OCI-LY1 (cell line): ENCODE data around the gene CLCNKB.

ENCODE experiments used
- EZH2 ChIP-seq: fragments of 200-600 bp; sonication (generic), shearing (Covaris generic); IDR thresholded peaks from 2 replicates; pipeline ENCODE4 v1.8.0; 2017; ENCODE audit warnings: borderline replicate concordance, mixed run types, mild to moderate bottlenecking, antibody characterized with exemption, low read length, moderate library complexity, mixed read lengths
- TF ChIP-seq, protein P1 (sequence below): fragments of 200-600 bp; sonication (generic), shearing (Covaris generic); IDR thresholded peaks from 2 replicates; pipeline ENCODE4 v1.5.1; 2017; ENCODE audit warnings: mild to moderate bottlenecking, antibody characterized with exemption, low read length, moderate library complexity, mixed read lengths

DNA sequence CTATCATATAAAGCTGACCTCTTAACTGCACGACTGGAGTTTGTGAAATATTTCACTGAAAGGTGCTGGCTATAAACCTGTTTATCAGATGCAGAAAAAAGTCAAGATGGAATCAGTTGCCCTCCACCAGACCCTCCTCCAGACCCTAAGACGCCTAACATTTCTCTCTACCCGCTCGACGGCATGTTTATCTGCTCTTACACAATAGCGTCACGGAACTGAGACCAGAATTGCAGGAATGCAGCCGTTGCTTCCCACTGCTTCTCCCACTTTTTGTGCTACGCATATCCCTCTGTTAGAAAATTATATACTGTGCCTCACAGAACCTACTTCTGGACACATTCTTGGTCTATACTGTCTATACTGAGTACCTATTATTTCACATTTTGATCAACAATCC is 58.0 kb downstream of the CLCNKB start:
- TF ChIP-seq, protein P1, sequence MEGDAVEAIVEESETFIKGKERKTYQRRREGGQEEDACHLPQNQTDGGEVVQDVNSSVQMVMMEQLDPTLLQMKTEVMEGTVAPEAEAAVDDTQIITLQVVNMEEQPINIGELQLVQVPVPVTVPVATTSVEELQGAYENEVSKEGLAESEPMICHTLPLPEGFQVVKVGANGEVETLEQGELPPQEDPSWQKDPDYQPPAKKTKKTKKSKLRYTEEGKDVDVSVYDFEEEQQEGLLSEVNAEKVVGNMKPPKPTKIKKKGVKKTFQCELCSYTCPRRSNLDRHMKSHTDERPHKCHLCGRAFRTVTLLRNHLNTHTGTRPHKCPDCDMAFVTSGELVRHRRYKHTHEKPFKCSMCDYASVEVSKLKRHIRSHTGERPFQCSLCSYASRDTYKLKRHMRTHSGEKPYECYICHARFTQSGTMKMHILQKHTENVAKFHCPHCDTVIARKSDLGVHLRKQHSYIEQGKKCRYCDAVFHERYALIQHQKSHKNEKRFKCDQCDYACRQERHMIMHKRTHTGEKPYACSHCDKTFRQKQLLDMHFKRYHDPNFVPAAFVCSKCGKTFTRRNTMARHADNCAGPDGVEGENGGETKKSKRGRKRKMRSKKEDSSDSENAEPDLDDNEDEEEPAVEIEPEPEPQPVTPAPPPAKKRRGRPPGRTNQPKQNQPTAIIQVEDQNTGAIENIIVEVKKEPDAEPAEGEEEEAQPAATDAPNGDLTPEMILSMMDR = no peak
- TF ChIP-seq EZH2 = no peak
